Effector memory CD8-positive, alpha-beta T cell (primary cell): Measurements from ENCODE around the gene C11orf52.

ENCODE experiments used
- ATAC-seq: fragments of 150-1000 bp; cut with Tn5 transposase; replicated peaks from 2 replicates; pipeline ENCODE4 v1.10.0; 2021; ENCODE audit warnings: mild to moderate bottlenecking, moderate library complexity
- DNase-seq, 3 experiments: peaks; one replicate each; pipeline ENCODE4 v3.0.0; 2021
- H3K27ac Mint-ChIP-seq, 2 donors: one replicate each; pipeline ENCODE4 v1.8.0; 2022; ENCODE audit warnings: mild to moderate bottlenecking in 2 of 2, mixed read lengths in 2 of 2, moderate library complexity in 2 of 2
- H3K27me3 Mint-ChIP-seq, 2 donors: one replicate each; pipeline ENCODE4 v1.8.0; 2022; ENCODE audit warnings: mixed read lengths in 2 of 2
- H3K36me3 Mint-ChIP-seq: one replicate; pipeline ENCODE4 v1.8.0; 2022; ENCODE audit warnings: mild to moderate bottlenecking, moderate library complexity, mixed read lengths; ENCODE audit not compliant: insufficient read depth
- H3K4me1 Mint-ChIP-seq, 2 donors: one replicate each; pipeline ENCODE4 v1.8.0; 2022; ENCODE audit warnings: low read depth in 2 of 2, mixed read lengths in 2 of 2
- H3K4me3 Mint-ChIP-seq, 2 donors: one replicate each; pipeline ENCODE4 v1.8.0; 2022; ENCODE audit warnings: mild to moderate bottlenecking in 2 of 2, mixed read lengths in 2 of 2, moderate library complexity in 2 of 2
- H3K9me3 Mint-ChIP-seq, 2 donors: one replicate each; pipeline ENCODE4 v1.8.0; 2022; ENCODE audit warnings: mixed read lengths in 2 of 2

C11orf52 gene

DNA sequence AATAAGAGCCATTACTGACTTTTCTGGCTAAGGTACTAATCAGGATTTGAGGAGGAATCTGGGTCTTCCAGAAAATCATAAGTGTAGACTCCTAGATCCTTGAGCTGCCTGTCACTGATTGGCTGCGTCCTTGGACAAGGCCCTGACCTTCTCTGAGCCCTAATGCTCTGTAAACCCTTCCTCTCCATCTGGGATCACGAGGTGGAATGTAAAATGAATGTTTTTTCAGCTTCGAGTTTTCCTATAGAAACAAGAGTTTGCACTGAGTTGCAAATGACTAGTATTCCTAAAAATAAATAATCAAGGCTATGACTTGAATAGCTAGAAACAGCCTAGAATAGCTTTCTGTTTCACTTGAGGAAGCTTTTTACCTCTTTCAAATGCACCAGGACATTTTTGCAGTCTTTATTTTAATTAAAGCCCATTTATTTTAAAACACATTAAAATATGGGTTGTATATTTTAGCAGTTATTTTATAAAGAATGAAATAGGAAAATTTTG is 17.4 kb downstream of the C11orf52 start:
- ATAC-seq: no peak
- Mint-ChIP-seq H3K27ac (peak overlapping the region in 1 of 2 donors; percentile 77), H3K27me3 (no peaks in the 10 kb centered on the region), H3K9me3 (no peaks in the 10 kb centered on the region), H3K36me3 (peaks cover 3% of the 10 kb centered on the region), H3K4me3 (peak overlapping the region; percentile 84 to 85), H3K4me1 (peaks cover 18 to 27% of the 10 kb centered on the region in 2 donors)
- no peak for DNase-seq

DNA sequence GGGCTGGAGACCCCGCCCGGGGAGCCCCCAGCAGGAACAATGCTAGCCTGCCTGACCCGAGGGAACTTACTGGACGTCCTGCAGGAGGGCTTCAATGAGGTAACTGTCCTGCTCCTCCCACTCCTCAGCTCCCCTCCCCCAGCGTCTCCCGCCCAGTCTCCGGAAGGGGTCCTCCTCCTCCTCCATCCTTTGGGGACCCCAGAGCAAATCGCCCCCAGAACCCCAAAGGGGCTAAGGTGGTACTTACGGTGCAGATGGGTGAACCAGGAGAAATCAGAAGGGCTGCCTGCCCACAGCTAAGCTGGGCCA is 18.7 kb downstream of the C11orf52 start:
- H3K4me1 Mint-ChIP-seq: peaks cover 18 to 27% of the 10 kb centered on the region in 2 donors
- peak overlapping the region; percentile 84 to 85 for H3K4me3 Mint-ChIP-seq
- H3K36me3 Mint-ChIP-seq: peaks cover 3% of the 10 kb centered on the region
- ATAC-seq (no peak), DNase-seq (no peak)
- no peaks in the 10 kb centered on the region for H3K9me3 Mint-ChIP-seq
- no peaks in the 10 kb centered on the region for H3K27me3 Mint-ChIP-seq
- H3K27ac Mint-ChIP-seq: peak overlapping the region; percentile 38 to 86

DNA sequence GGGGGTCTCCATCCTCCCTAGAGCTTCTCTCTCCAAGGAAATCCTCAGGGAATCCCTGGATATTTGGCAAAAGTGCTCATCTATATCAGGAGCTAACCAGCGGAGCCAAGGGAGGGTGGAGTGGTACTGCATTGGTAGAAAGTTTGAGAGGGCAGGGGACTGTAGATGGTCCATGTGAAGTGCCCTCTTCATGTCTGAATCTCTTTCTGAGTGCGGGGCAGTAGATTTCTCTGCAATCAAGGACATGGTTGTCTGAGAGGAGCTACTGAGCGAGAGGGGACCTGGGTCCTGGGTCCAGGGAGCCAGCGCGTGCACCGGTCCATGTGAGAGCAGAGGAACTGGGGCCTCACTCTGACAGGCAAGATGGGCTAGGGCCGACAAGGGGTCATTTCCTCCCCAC is 19.1 kb downstream of the C11orf52 start:
- no peak for DNase-seq
- peak overlapping the region; percentile 38 to 86 for H3K27ac Mint-ChIP-seq
- peaks cover 16 to 24% of the 10 kb centered on the region in 2 donors for H3K4me1 Mint-ChIP-seq
- ATAC-seq: no peak
- H3K36me3 Mint-ChIP-seq: peaks cover 3% of the 10 kb centered on the region
- H3K4me3 Mint-ChIP-seq: peak overlapping the region; percentile 84 to 85
- no peaks in the 10 kb centered on the region for H3K27me3 Mint-ChIP-seq
- no peaks in the 10 kb centered on the region for H3K9me3 Mint-ChIP-seq

DNA sequence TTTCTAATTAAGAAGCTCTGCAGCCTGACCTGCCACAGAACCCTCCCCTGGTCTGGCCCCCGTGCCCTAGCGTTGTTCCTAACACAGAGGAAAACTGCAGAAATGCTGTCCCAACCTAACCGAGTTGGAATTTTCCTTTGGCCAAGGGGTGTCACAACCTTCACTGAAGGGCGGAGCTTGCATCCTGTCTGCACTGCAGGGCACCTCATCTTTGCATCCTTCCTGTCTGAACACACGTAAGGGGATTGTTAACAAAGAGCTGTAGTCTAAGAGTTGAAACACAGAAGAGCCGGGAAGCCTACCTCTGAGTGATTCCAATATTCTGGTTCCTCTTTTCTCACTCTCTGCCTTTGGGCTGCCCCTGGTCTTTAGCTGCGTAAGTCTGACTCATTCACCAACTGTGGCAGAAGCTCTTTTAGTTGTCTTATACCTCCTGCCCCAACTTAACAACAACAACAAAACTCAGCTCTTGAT is 20.0 kb downstream of the C11orf52 start:
- Mint-ChIP-seq H3K9me3 (no peaks in the 10 kb centered on the region), H3K27me3 (no peaks in the 10 kb centered on the region), H3K4me1 (peaks cover 16 to 24% of the 10 kb centered on the region in 2 donors), H3K27ac (peak overlapping the region; percentile 38 to 86), H3K4me3 (peak overlapping the region; percentile 84 to 85), H3K36me3 (peaks cover 3% of the 10 kb centered on the region)
- ATAC-seq (peak; percentile 51), DNase-seq (no peak)

DNA sequence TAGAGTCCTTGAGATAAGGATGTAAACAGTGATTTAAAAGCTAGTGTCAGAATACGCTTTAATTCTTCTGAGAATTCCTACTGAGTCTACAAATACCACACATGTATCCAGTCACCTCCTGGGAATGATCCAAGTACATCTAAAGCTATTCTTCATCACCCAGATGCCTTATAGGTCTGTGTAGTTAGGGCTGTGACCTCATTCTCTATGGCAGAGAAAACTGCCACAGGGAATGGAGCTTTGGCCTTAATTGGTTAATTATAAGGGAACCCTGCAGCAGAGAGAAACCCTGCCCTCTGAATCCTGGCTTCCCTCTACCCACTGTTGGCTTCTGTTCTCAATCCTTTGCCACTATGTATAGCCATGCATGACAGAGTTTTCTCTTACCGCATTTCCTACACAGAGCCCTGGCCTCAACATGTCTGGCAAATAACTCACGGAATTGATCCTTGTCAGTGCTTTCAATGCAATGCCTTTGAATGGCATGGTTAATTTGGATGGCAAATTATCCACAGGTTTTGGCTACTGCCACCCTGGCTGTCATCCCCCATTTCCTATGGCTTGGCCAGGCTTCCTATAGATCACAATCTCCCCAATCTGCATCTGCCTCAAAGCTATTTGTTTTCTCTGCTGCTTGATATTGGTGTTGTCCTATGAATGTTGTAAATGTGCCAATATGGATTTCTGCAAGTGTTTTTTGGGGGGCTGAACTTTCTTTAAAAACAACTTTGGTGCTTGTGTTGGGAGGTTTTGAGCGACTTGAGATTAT is 21.3 kb downstream of the C11orf52 start:
- Mint-ChIP-seq H3K27ac (peak overlapping the region; percentile 38 to 86), H3K4me3 (no peak overlapping the region), H3K4me1 (peaks cover 16 to 24% of the 10 kb centered on the region in 2 donors), H3K27me3 (no peaks in the 10 kb centered on the region), H3K9me3 (no peaks in the 10 kb centered on the region), H3K36me3 (peaks cover 3% of the 10 kb centered on the region)
- no peak for ATAC-seq
- DNase-seq: no peak

DNA sequence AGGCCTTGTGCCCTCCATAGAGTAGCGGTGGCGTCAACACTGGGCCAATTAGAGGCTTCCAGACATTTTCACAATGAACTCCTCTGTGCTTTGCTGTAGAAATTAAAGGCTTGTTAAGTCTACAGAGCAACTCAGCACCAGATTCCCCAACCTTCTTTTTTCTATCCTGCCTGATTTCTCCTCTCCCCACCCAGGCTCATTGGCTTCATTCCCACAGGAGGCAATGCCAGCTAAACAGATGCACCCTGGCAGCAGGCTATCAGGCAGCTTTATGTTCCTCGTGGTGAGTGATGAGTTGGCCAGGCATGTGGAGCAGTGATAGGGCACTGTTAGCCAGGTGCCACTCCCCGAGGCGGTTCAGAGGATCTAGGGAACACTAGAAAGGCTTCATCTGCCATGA is 23.2 kb downstream of the C11orf52 start:
- no peaks in the 10 kb centered on the region for H3K9me3 Mint-ChIP-seq
- no peaks in the 10 kb centered on the region for H3K27me3 Mint-ChIP-seq
- H3K4me1 Mint-ChIP-seq: peaks cover 11 to 19% of the 10 kb centered on the region in 2 donors
- ATAC-seq (no peak), DNase-seq (no peak)
- no peaks in the 10 kb centered on the region for H3K36me3 Mint-ChIP-seq
- no peak overlapping the region for H3K4me3 Mint-ChIP-seq
- H3K27ac Mint-ChIP-seq: no peak overlapping the region

DNA sequence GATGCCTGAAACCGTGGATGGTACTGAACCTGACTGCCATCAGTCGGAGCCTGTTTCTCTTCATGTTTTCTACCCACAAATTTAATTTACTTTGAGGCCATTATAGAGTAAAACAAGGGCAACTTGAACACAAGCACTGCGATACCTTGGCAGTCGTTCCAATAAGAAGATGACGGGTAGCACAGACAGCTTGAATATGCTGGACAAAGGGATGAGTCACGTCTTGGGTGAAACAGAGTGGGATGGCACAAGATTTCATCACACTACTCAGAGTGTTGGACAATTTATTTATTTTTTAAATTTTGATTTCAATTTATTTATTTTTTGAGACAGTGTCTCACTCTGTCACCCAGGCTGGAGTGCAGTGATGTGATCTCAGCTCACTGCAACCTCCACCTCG is 24.1 kb downstream of the C11orf52 start:
- Mint-ChIP-seq H3K36me3 (no peaks in the 10 kb centered on the region), H3K4me3 (no peak overlapping the region), H3K27ac (no peak overlapping the region), H3K27me3 (no peaks in the 10 kb centered on the region), H3K9me3 (no peaks in the 10 kb centered on the region), H3K4me1 (peaks cover 11 to 13% of the 10 kb centered on the region in 2 donors)
- no peak for DNase-seq
- no peak for ATAC-seq

DNA sequence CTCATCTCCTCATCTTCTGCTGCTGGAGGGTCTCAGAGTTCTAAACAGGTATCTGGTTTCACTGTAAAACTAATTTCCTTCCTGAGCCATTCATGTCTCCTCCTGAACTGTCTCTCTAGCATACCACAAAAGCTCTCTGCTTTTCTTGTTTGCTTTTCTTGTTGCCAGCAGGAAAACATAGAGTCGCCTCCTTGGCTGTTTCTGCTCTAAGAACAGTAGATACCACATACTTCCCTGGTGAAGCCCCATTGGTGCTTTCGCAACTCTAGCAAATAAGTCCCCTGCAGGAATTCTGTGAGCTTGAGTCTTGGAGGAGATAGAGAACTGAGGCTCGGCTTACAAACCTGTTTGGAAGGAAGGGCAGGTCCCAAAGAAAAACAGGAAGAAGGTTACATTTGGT is 25.4 kb downstream of the C11orf52 start:
- Mint-ChIP-seq H3K4me1 (peaks cover under 1% of the 10 kb centered on the region in 2 donors), H3K27me3 (no peaks in the 10 kb centered on the region), H3K36me3 (no peaks in the 10 kb centered on the region), H3K4me3 (no peak overlapping the region), H3K9me3 (no peaks in the 10 kb centered on the region), H3K27ac (no peak overlapping the region)
- no peak for DNase-seq
- ATAC-seq: no peak

DNA sequence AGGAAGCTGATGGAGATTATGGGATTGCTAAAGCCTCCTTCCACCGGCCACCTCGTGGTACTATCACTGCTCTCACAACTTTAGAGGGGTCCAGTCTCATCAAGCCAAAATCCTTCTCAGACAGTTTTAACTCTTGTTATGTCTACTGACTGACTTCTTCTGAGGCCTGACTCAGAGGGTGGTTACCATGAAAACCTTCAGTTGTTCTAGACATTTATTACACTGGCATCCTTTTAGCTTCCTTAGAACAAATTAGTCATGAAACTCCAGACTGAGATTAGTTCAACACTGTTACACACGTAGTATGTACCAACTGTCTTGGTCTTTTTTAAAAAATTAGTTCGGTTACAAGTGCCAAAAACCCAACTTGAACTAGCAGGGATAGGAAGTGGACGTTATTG is 25.9 kb downstream of the C11orf52 start:
- Mint-ChIP-seq H3K4me1 (peaks cover 0 to 3% of the 10 kb centered on the region in 2 donors), H3K9me3 (no peaks in the 10 kb centered on the region), H3K27me3 (no peaks in the 10 kb centered on the region), H3K27ac (no peak overlapping the region), H3K36me3 (no peaks in the 10 kb centered on the region), H3K4me3 (no peak overlapping the region)
- ATAC-seq: no peak
- no peak for DNase-seq

DNA sequence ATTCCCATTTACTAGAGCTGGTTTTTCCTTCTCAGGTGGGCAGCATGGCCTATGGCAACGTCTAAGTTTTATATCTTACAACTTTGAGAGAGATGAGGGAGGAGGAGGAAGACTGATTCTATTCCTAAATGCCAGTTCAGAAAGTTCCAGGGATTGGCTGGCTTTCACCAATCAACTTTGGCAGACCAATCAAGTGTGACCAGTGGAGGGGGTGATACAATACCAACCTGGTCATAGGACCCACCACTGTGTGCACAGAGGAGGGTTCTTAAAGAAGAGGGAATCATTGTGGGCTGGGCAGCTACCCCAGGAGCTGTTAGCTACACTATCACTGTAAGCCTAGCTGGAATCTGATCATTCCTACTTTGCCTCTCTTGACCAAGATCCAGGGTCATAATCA is 26.5 kb downstream of the C11orf52 start:
- Mint-ChIP-seq H3K27ac (no peak overlapping the region), H3K27me3 (no peaks in the 10 kb centered on the region), H3K4me3 (no peak overlapping the region), H3K4me1 (peaks cover 0 to 6% of the 10 kb centered on the region in 2 donors), H3K36me3 (no peaks in the 10 kb centered on the region), H3K9me3 (no peaks in the 10 kb centered on the region)
- DNase-seq (no peak), ATAC-seq (no peak)

DNA sequence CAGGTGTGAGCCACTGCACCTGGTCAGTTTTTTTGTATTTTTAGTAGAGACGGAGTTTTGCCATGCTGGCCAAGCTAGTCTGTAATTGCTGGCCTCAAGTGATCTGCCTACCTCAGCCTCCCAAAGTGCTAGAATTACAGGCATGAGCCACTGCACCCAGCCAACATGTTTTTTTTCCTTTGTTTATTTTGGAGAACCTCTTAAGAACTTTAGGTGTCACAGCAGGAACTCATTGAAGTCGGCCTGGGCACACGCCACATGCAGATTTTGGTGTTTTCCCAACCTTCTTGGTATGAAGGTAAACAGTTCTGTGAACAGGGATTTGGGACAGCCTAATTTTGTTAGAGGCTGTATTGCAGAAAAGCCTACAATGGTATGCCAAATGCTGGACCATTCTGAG is 27.8 kb downstream of the C11orf52 start:
- H3K27ac Mint-ChIP-seq: no peak overlapping the region
- ATAC-seq: no peak
- no peak overlapping the region for H3K4me3 Mint-ChIP-seq
- no peaks in the 10 kb centered on the region for H3K27me3 Mint-ChIP-seq
- H3K4me1 Mint-ChIP-seq: peaks cover 0 to 6% of the 10 kb centered on the region in 2 donors
- no peaks in the 10 kb centered on the region for H3K36me3 Mint-ChIP-seq
- DNase-seq: no peak
- no peaks in the 10 kb centered on the region for H3K9me3 Mint-ChIP-seq

DNA sequence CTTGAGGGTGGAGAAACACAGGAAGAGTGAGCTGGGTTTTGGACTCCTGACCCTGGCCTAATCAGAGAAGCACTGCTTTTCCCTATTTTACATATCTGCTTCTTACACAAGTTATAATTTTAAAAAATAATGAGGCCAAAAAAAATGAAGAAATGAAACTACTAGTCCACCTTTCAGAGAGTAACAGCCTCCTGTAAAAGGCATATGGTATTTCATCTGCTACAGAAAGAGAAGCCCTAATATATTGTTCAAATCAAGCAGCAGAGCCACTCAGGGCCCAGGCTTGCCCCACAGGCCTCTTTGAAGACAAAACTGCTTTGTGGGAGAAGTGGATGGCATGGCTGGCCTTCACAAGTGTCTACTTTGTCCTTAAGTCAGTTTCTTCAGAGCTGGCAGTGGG is 28.4 kb downstream of the C11orf52 start:
- no peak overlapping the region for H3K27ac Mint-ChIP-seq
- no peak for ATAC-seq
- H3K9me3 Mint-ChIP-seq: no peaks in the 10 kb centered on the region

DNA sequence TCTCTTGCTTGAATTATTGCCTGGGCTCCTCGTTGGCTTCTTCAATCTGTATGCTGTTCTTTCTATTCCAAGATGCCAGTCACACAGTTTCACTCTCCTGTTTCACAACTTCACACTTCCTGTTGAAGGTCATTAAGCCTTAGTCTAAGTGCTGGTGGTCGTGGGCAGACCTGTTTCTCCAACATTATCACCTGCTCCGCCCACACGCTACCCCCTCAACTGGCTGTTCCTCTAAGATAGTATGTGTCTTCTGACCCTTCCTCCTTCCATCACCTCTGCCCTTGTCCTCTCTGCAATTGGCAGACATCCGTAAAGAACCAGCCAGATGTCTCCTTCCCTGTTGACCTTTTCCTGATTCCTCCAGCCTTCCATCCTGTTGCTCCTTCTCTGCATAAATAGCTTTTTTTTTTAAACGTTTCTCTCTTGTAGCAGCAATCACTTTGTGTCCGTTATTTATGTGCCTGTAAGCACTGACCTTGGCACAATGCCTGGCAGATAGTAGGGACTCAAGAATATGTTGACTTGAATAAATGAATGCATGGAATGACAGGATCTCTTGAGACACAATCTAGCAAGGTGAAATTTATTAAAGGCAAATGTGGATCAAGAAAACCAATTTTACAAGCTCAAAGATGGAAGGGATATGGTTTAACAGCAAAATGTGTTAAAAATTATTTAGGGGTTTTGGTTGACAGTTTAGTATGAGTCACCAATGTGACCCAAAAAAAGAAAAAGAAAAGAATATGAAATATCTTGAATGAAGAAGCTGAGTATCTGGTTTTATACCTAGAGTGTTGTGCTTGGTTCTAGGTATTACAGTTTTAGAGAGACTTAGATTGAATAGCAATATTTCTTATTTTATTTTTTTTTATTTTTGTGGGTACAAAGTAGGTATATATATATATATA is 31.1 kb downstream of the C11orf52 start:
- Mint-ChIP-seq H3K27me3 (no peaks in the 10 kb centered on the region), H3K27ac (no peak overlapping the region), H3K4me1 (peaks cover 0 to 6% of the 10 kb centered on the region in 2 donors), H3K36me3 (no peaks in the 10 kb centered on the region), H3K4me3 (no peak overlapping the region), H3K9me3 (no peaks in the 10 kb centered on the region)
- peak; percentile 49 for ATAC-seq
- no peak for DNase-seq

More for the DNA sequence above, 28.4 kb downstream of the C11orf52 start:
- Mint-ChIP-seq H3K4me1 (peaks cover 0 to 6% of the 10 kb centered on the region in 2 donors), H3K36me3 (no peaks in the 10 kb centered on the region), H3K4me3 (no peak overlapping the region), H3K27me3 (no peaks in the 10 kb centered on the region)
- no peak for DNase-seq
